OCI-LY3 (cell line): Measurements from ENCODE around the gene C10orf95.

Experiments used
- H2AFZ ChIP-seq: fragments of 200-600, 300-600 bp; shearing (Covaris generic); 2 replicates; pipeline ENCODE4 v1.6.0; 2014; ENCODE audit warnings: antibody characterized with exemption, low read depth, low read length
- H3K27ac ChIP-seq: fragments of 200-600, 300-600 bp; sonication (generic); 2 replicates; pipeline ENCODE4 v1.5.1; 2014; ENCODE audit warnings: mild to moderate bottlenecking, low read length, moderate library complexity, mixed read lengths
- H3K27me3 ChIP-seq: fragments of 200-600, 300-600 bp; sonication (generic); 2 replicates; pipeline ENCODE4 v1.6.1; 2014; ENCODE audit warnings: low read depth, low read length, mixed read lengths
- H3K36me3 ChIP-seq: fragments of 200-600, 300-600 bp; sonication (generic); replicated peaks from 2 replicates; pipeline ENCODE3; 2014; ENCODE audit warnings: low read depth, low read length, mixed read lengths
- H3K4me1 ChIP-seq: fragments of 300-600, 200-600 bp; sonication (generic); 2 replicates; pipeline ENCODE4 v1.6.1; 2014; ENCODE audit warnings: low read length, mixed read lengths
- H3K4me2 ChIP-seq: fragments of 200-600, 300-600 bp; sonication (generic); 2 replicates; pipeline ENCODE4 v1.6.1; 2014; ENCODE audit warnings: low read length, mixed read lengths
- H3K4me3 ChIP-seq: fragments of 300-600, 200-600 bp; sonication (generic); 2 replicates; pipeline ENCODE4 v1.5.1; 2014; ENCODE audit warnings: antibody characterized with exemption, mild to moderate bottlenecking, low read length, moderate library complexity
- H3K79me2 ChIP-seq: fragments of 300-600, 200-600 bp; shearing (Covaris generic); 2 replicates; pipeline ENCODE4 v1.6.1; 2014; ENCODE audit warnings: mild to moderate bottlenecking, low read length, mixed read lengths
- H3K9ac ChIP-seq: fragments of 300-600, 200-600 bp; shearing (Covaris generic); 2 replicates; pipeline ENCODE4 v1.6.0; 2014; ENCODE audit warnings: mild to moderate bottlenecking, low read length, moderate library complexity
- H3K9me3 ChIP-seq: fragments of 200-600, 300-600 bp; shearing (Covaris generic); 2 replicates; pipeline ENCODE4 v1.6.1; 2014; ENCODE audit warnings: low read length, mixed read lengths; ENCODE audit not compliant: insufficient read depth
- H4K20me1 ChIP-seq: fragments of 200-600, 300-600 bp; sonication (generic); 2 replicates; pipeline ENCODE4 v1.6.1; 2016; ENCODE audit warnings: low read length, mixed read lengths; ENCODE audit not compliant: insufficient read depth
- CTCF ChIP-seq: fragments of 200-600, 300-600 bp; sonication (generic); IDR thresholded peaks from 2 replicates; pipeline ENCODE4 v1.5.1; 2014; ENCODE audit warnings: antibody characterized with exemption, low read length, low read depth
- EZH2phosphoT487 ChIP-seq: fragments of 200-600 bp; shearing (Covaris generic); IDR thresholded peaks from 2 replicates; pipeline ENCODE4 v1.6.1; 2018; ENCODE audit warnings: antibody characterized with exemption, mixed run types, low read depth

C10orf95 gene

GRCh38 chr10:102414749-102415148, 36.6 kb downstream of the C10orf95 start:
- TF ChIP-seq EZH2phosphoT487, result no peak
- no peak for TF ChIP-seq CTCF

DNA sequence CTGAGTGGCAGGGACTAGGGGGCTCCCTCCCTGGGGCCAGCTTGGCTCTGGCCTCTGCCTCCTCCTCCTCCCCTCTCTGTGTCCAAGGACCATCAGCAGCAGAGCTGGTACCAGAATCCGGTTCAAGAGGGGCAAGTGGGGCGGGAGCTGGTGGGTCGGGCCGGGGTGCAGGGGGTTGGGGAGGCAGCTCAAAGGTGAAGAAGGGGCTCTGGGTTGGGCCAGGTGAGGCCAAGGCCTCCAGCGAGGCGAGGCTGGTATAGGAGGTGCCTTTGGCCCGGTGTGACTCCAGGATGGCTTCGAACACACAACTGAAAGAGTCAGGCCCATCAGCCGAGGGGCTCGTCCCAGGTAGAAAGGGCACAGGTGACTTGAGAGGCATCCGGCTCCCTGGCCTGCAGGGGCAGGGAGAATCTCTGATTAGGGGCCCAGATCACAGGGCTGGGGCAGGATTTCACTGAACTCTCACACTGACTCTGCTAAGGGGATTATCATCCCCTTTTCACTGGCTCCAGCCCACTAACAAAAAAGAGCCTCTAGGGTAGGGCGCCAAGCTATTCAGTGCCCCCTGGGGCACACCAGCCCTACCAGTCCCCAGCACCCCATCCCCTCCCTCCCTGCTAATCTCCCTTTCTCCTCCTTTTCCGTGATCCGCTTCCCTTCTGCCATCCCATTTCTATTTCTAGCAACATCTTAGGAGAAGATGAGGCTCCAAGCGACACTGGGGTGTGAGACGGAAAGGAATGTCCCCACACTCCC, 37.4 kb downstream of the C10orf95 start:
- no peak overlapping the region for H3K9ac ChIP-seq
- H3K27ac ChIP-seq, result no peak overlapping the region
- H3K79me2 ChIP-seq, result no peaks in the 10 kb centered on the region
- H3K27me3 ChIP-seq, result no peaks in the 10 kb centered on the region
- peaks cover 30% of the 10 kb centered on the region for H3K4me1 ChIP-seq
- H4K20me1 ChIP-seq, result no peaks in the 10 kb centered on the region
- no peaks in the 10 kb centered on the region for H3K36me3 ChIP-seq
- H2AFZ ChIP-seq, result no peak overlapping the region
- no peak overlapping the region for H3K4me3 ChIP-seq
- no peak overlapping the region for H3K4me2 ChIP-seq
- no peaks in the 10 kb centered on the region for H3K9me3 ChIP-seq
- TF ChIP-seq CTCF (no peak), EZH2phosphoT487 (no peak)

More at GRCh38 chr10:102414749-102415148, 36.6 kb downstream of the C10orf95 start:
- H3K9ac ChIP-seq, result no peak overlapping the region
- no peak overlapping the region; the same call in 1 of the 2 replicates for H3K4me2 ChIP-seq
- H2AFZ ChIP-seq, result no peak overlapping the region
- H3K27me3 ChIP-seq, result no peaks in the 10 kb centered on the region
- H3K4me3 ChIP-seq, result no peak overlapping the region
- H3K36me3 ChIP-seq, result no peaks in the 10 kb centered on the region
- no peak overlapping the region for H3K27ac ChIP-seq
- no peaks in the 10 kb centered on the region for H3K79me2 ChIP-seq
- H3K9me3 ChIP-seq, result no peaks in the 10 kb centered on the region
- no peaks in the 10 kb centered on the region for H4K20me1 ChIP-seq
- H3K4me1 ChIP-seq, result peaks cover 27% of the 10 kb centered on the region

DNA sequence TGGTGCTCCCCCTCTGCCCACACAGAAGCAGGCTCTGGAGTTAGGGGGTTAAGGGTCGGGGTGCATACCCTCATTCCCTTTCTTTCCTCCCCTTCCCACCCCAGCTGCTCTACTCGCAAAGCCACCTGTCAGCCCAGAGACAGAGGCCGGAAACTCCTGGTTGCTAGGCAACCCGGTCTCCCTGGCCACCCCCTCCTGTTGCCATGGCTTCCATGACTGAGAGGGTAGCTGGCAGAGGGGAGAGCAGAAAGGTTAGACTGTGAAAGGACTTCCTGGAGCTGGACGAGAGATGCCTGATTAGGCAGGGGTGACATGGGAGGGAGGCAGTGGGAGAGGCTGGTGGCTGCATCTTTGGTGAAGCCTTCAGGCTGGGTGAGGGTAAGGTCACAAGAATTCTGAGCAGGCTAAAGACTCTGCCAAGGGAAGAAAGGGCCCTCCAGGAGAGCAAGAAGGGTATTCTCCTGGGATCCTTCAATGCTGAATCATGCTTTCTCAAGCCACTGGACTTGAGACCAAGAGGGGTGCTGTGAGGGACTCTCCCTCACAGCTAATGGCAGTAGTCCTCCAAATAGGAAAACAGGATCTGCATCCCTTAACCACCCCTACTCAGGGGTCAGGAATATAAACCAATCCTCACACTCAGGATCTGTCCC, 38.2 kb downstream of the C10orf95 start:
- no peak overlapping the region for H2AFZ ChIP-seq
- H3K27ac ChIP-seq, result no peak overlapping the region
- TF ChIP-seq CTCF, result no peak
- no peak for TF ChIP-seq EZH2phosphoT487
- H3K36me3 ChIP-seq, result no peaks in the 10 kb centered on the region
- no peak overlapping the region for H3K4me3 ChIP-seq
- H3K9ac ChIP-seq, result no peak overlapping the region
- H3K79me2 ChIP-seq, result no peaks in the 10 kb centered on the region
- H3K9me3 ChIP-seq, result no peaks in the 10 kb centered on the region
- H4K20me1 ChIP-seq, result no peaks in the 10 kb centered on the region
- peaks cover 33% of the 10 kb centered on the region for H3K4me1 ChIP-seq
- no peaks in the 10 kb centered on the region for H3K27me3 ChIP-seq
- no peak overlapping the region for H3K4me2 ChIP-seq

- H3K27ac ChIP-seq, result no peak overlapping the region
These were observed 39.0 kb downstream of the C10orf95 start for GRCh38 chr10:102412293-102412692.

More at GRCh38 chr10:102412293-102412692, 39.0 kb downstream of the C10orf95 start:
- no peak overlapping the region for H3K4me3 ChIP-seq
- H3K9me3 ChIP-seq, result no peaks in the 10 kb centered on the region
- H3K4me1 ChIP-seq, result peaks cover 34% of the 10 kb centered on the region
- H3K36me3 ChIP-seq, result no peaks in the 10 kb centered on the region
- no peak overlapping the region for H3K4me2 ChIP-seq
- no peak for TF ChIP-seq CTCF
- TF ChIP-seq EZH2phosphoT487, result no peak
- H4K20me1 ChIP-seq, result no peaks in the 10 kb centered on the region
- H3K27me3 ChIP-seq, result no peaks in the 10 kb centered on the region
- no peak overlapping the region for H2AFZ ChIP-seq
- no peak overlapping the region for H3K9ac ChIP-seq
- H3K79me2 ChIP-seq, result no peaks in the 10 kb centered on the region
